NCI-H2029 (cell line): Measurements from ENCODE around the gene PLXNB3.

ENCODE experiments used
- DNase-seq: peaks from one replicate; lab custom pipeline; 2025; lab: John Stamatoyannopoulos, UW

PLXNB3 gene

GRCh38 chrX:153755136-153755535, 8.9 kb upstream of the PLXNB3 start:
- DNase-seq, result no peak

- no peak for DNase-seq
Measured at GRCh38 chrX:153761863-153762262, 2.2 kb upstream of the PLXNB3 start.

GRCh38 chrX:153762626-153763173, 1.3 kb upstream of the PLXNB3 start:
- DNase-seq, result no peak

- DNase-seq, result no peak
Measured at GRCh38 chrX:153763298-153763932, 634 bp upstream of the PLXNB3 start.

- no peak for DNase-seq
Measured at GRCh38 chrX:153764786-153765137, 713 bp downstream of the PLXNB3 start.

GRCh38 chrX:153765138-153766079, 1.4 kb downstream of the PLXNB3 start:
- DNase-seq, result no peak

- no peak for DNase-seq
Measured at GRCh38 chrX:153766098-153766817, 2.2 kb downstream of the PLXNB3 start.

- DNase-seq, result no peak
Measured at GRCh38 chrX:153766871-153767673, 3.0 kb downstream of the PLXNB3 start.

- DNase-seq, result no peak
Measured at GRCh38 chrX:153767674-153768055, 3.6 kb downstream of the PLXNB3 start.

- no peak for DNase-seq
Measured at GRCh38 chrX:153768311-153769157, 4.5 kb downstream of the PLXNB3 start.

GRCh38 chrX:153769158-153769864, 5.3 kb downstream of the PLXNB3 start:
- no peak for DNase-seq

GRCh38 chrX:153769865-153770600, 6.0 kb downstream of the PLXNB3 start:
- DNase-seq, result no peak

- no peak for DNase-seq
Measured at GRCh38 chrX:153770601-153771414, 6.8 kb downstream of the PLXNB3 start.

- DNase-seq, result no peak
Measured at GRCh38 chrX:153771415-153772315, 7.6 kb downstream of the PLXNB3 start.

- DNase-seq, result no peak
Measured at GRCh38 chrX:153772316-153773217, 8.5 kb downstream of the PLXNB3 start.

- no peak for DNase-seq
Measured at GRCh38 chrX:153773218-153773611, 9.2 kb downstream of the PLXNB3 start.
